ENCODE measurements around the gene WDFY3. TPM values are rescaled to one million over a fixed set of nuclear protein-coding genes. Genes with fewer than 3 reads are reported as not detected.

WDFY3 gene
- total RNA-seq, 6 experiments from 2014 or later: 39.1 to 52.6 (median 48.3) TPM

- Mint-ChIP-seq H3K36me3 (ENCODE audit: low read depth) (peaks cover 24% of the 10 kb centered on the region), H3K4me3 (no peak overlapping the region), H3K27me3 (ENCODE audit: insufficient read depth) (no peaks in the 10 kb centered on the region), H3K9me3 (no peaks in the 10 kb centered on the region), H3K4me1 (ENCODE audit: low read depth) (peaks cover 45% of the 10 kb centered on the region), H3K27ac (no peak overlapping the region)
- TF ChIP-seq, protein P1, sequence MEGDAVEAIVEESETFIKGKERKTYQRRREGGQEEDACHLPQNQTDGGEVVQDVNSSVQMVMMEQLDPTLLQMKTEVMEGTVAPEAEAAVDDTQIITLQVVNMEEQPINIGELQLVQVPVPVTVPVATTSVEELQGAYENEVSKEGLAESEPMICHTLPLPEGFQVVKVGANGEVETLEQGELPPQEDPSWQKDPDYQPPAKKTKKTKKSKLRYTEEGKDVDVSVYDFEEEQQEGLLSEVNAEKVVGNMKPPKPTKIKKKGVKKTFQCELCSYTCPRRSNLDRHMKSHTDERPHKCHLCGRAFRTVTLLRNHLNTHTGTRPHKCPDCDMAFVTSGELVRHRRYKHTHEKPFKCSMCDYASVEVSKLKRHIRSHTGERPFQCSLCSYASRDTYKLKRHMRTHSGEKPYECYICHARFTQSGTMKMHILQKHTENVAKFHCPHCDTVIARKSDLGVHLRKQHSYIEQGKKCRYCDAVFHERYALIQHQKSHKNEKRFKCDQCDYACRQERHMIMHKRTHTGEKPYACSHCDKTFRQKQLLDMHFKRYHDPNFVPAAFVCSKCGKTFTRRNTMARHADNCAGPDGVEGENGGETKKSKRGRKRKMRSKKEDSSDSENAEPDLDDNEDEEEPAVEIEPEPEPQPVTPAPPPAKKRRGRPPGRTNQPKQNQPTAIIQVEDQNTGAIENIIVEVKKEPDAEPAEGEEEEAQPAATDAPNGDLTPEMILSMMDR (IDR thresholded peaks at IDR 0.05): no peak
- DNase-seq: no peak
Measured at GRCh38 chr4:84913176-84913575, 53.3 kb downstream of the WDFY3 start.

GRCh38 chr4:84912741-84913140 lies 53.7 kb downstream of the WDFY3 start:
- Mint-ChIP-seq H3K27ac (no peak overlapping the region), H3K4me1 (ENCODE audit: low read depth) (peaks cover 40% of the 10 kb centered on the region), H3K36me3 (ENCODE audit: low read depth) (peaks cover 24% of the 10 kb centered on the region), H3K4me3 (no peak overlapping the region), H3K9me3 (no peaks in the 10 kb centered on the region), H3K27me3 (ENCODE audit: insufficient read depth) (no peaks in the 10 kb centered on the region)
- TF ChIP-seq, protein P1 (IDR thresholded peaks at IDR 0.05): no peak
- no peak for DNase-seq

- H3K27ac Mint-ChIP-seq: no peak overlapping the region
- peaks cover 22% of the 10 kb centered on the region for H3K4me1 Mint-ChIP-seq (ENCODE audit: low read depth)
- H3K27me3 Mint-ChIP-seq (ENCODE audit: insufficient read depth): no peaks in the 10 kb centered on the region
- TF ChIP-seq, protein P1 (IDR thresholded peaks at IDR 0.05): no peak
- H3K36me3 Mint-ChIP-seq (ENCODE audit: low read depth): peaks cover 32% of the 10 kb centered on the region
- no peaks in the 10 kb centered on the region for H3K9me3 Mint-ChIP-seq
- no peak overlapping the region for H3K4me3 Mint-ChIP-seq
- DNase-seq: no peak
Measured at GRCh38 chr4:84908876-84909275, 57.6 kb downstream of the WDFY3 start.

DNA sequence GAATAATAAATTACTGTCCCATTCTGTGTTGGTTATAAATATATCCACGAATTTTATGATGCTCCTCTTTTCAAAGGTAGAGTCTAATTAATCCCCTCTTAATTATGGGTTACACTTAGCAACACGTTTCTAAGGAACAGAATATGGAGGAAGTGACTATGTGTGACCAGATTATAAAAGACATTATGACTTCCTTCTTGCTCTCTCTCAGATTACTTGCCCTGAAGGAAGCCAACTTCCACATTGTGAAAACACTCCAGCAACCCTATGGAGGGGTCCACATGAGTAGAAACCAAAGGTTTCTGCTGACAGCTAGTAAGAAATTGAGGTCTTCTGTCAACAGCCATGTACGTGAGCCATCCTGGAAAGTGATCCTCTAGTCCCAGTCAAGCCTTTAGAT lies 59.3 kb downstream of the WDFY3 start:
- TF ChIP-seq, protein P1 (IDR thresholded peaks at IDR 0.05): no peak
- Mint-ChIP-seq H3K9me3 (no peaks in the 10 kb centered on the region), H3K36me3 (ENCODE audit: low read depth) (peaks cover 20% of the 10 kb centered on the region), H3K27ac (no peak overlapping the region), H3K4me1 (ENCODE audit: low read depth) (peaks cover 13% of the 10 kb centered on the region), H3K4me3 (no peak overlapping the region), H3K27me3 (ENCODE audit: insufficient read depth) (no peaks in the 10 kb centered on the region)
- no peak for DNase-seq

GRCh38 chr4:84905646-84906045 lies 60.8 kb downstream of the WDFY3 start:
- no peak overlapping the region for H3K4me3 Mint-ChIP-seq
- no peaks in the 10 kb centered on the region for H3K27me3 Mint-ChIP-seq (ENCODE audit: insufficient read depth)
- TF ChIP-seq, protein P1 (IDR thresholded peaks at IDR 0.05): no peak
- no peak overlapping the region for H3K27ac Mint-ChIP-seq
- peaks cover 20% of the 10 kb centered on the region for H3K4me1 Mint-ChIP-seq (ENCODE audit: low read depth)
- H3K9me3 Mint-ChIP-seq: no peaks in the 10 kb centered on the region
- no peak for DNase-seq
- peaks cover 21% of the 10 kb centered on the region for H3K36me3 Mint-ChIP-seq (ENCODE audit: low read depth)

DNA sequence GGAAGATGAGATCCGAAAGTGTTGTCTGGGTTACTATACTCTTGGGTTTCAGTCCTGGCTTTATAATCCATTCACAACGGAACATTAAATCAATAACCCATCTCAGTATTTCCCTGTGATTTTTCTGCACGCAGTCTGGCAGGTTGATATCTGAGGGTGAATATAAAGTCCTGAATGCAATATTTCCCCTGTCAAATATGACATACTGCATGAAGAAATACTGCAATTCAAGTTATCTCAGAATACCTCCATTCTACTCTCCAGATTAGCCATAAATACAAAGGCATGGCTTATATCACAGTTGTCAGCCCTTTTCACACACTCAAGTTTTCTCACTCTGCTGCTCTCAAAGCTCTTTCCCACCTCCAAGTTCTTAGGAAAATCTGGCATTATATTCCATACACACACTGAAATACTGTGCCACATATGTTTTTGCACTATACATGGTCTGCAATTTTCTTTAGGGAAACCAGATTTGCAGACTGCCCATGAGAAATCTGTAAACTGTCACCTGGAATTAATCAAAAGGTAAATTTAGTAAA lies 64.7 kb downstream of the WDFY3 start:
- no peaks in the 10 kb centered on the region for H3K9me3 Mint-ChIP-seq
- H3K27me3 Mint-ChIP-seq (ENCODE audit: insufficient read depth): no peaks in the 10 kb centered on the region; the same call in 1 of the 2 replicates
- DNase-seq: no peak
- TF ChIP-seq, protein P1 (IDR thresholded peaks at IDR 0.05): no peak
- peaks cover 23% of the 10 kb centered on the region for H3K36me3 Mint-ChIP-seq (ENCODE audit: low read depth)
- peaks cover 20% of the 10 kb centered on the region for H3K4me1 Mint-ChIP-seq (ENCODE audit: low read depth)
- no peak overlapping the region for H3K4me3 Mint-ChIP-seq
- no peak overlapping the region for H3K27ac Mint-ChIP-seq
